ENCODE measurements around the gene KRTAP13-4. TPM values are rescaled to one million over a fixed set of nuclear protein-coding genes. Genes with fewer than 3 reads are reported as not detected.

The KRTAP13-4 gene
- total RNA-seq, 1 experiment from 2014 or later = not detected

DNA sequence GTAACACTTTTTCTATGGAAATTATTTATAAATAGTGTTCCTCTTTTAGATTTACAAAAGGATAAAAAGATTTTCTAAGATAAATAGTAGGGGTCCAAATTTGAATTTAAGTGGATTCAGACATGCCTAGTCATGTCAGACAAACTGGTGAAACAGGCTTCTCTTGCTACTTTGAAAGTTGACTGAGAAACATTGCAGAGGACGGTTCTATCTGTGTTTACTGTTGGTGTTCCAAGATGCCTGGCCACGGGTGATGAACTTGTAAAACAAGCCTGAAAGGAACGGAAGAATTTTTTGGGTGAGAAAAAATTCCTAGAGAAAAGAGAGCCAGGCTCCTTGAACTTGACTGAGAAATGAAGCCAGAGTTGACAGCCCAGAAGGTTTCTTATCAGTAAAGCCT, 48.0 kb downstream of the KRTAP13-4 start:
- Histone ChIP-seq H3K9me3 (ENCODE audit: low read length) (no peaks in the 10 kb centered on the region), H2AFZ (ENCODE audit: low read length) (no peak overlapping the region), H3K4me3 (ENCODE audit: low read length) (no peak overlapping the region), H4K20me1 (ENCODE audit: low read length) (no peaks in the 10 kb centered on the region), H3K4me2 (ENCODE audit: low read length) (no peak overlapping the region), H3K79me2 (ENCODE audit: low read length) (no peaks in the 10 kb centered on the region), H3K27me3 (ENCODE audit: low read length) (peaks cover 10% of the 10 kb centered on the region; the same call in 1 of the 2 replicates), H3K27ac (ENCODE audit: low read length) (no peak overlapping the region), H3K9ac (ENCODE audit: low read length) (no peak overlapping the region), H3K9me2 (replicated peaks; ENCODE audit: low read length) (no peaks in the 10 kb centered on the region), H3K36me3 (ENCODE audit: low read depth, low read length) (no peaks in the 10 kb centered on the region), H3F3A (ENCODE audit: low read length, unreplicated experiment) (no peaks in the 10 kb centered on the region), H3K4me1 (ENCODE audit: insufficient read depth, low read length) (no peaks in the 10 kb centered on the region)
- no peak for DNase-seq
- TF ChIP-seq, protein P1, sequence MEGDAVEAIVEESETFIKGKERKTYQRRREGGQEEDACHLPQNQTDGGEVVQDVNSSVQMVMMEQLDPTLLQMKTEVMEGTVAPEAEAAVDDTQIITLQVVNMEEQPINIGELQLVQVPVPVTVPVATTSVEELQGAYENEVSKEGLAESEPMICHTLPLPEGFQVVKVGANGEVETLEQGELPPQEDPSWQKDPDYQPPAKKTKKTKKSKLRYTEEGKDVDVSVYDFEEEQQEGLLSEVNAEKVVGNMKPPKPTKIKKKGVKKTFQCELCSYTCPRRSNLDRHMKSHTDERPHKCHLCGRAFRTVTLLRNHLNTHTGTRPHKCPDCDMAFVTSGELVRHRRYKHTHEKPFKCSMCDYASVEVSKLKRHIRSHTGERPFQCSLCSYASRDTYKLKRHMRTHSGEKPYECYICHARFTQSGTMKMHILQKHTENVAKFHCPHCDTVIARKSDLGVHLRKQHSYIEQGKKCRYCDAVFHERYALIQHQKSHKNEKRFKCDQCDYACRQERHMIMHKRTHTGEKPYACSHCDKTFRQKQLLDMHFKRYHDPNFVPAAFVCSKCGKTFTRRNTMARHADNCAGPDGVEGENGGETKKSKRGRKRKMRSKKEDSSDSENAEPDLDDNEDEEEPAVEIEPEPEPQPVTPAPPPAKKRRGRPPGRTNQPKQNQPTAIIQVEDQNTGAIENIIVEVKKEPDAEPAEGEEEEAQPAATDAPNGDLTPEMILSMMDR (conservative IDR thresholded peaks at IDR 0.05; ENCODE audit: low read depth, low read length) = no peak
- TF ChIP-seq EZH2 (IDR thresholded peaks at IDR 0.05; ENCODE audit: low read length, unreplicated experiment) (no peak), EZH2phosphoT487 (IDR thresholded peaks at IDR 0.05; ENCODE audit: borderline replicate concordance, low read length) (no peak)
- POLR2A ChIA-PET (ENCODE audit: unreplicated experiment) = no interaction called here
- no TSS peak for BruUV-seq (replicated peaks)
- CTCF ChIA-PET = no interaction called here
- ATAC-seq = no peak
- intact Hi-C loops (cut with micrococcal nuclease) = no loop called here

GRCh38 chr21:30479259-30479658, 49.2 kb downstream of the KRTAP13-4 start:
- Histone ChIP-seq H3K4me3 (ENCODE audit: low read length) (no peak overlapping the region), H3K9ac (ENCODE audit: low read length) (no peak overlapping the region), H3K79me2 (ENCODE audit: low read length) (no peaks in the 10 kb centered on the region), H3K27me3 (ENCODE audit: low read length) (peaks cover 10% of the 10 kb centered on the region; the same call in 1 of the 2 replicates), H3K9me2 (replicated peaks; ENCODE audit: low read length) (no peaks in the 10 kb centered on the region), H4K20me1 (ENCODE audit: low read length) (no peaks in the 10 kb centered on the region), H3K36me3 (ENCODE audit: low read depth, low read length) (no peaks in the 10 kb centered on the region), H2AFZ (ENCODE audit: low read length) (no peak overlapping the region), H3F3A (ENCODE audit: low read length, unreplicated experiment) (no peaks in the 10 kb centered on the region), H3K4me2 (ENCODE audit: low read length) (no peak overlapping the region), H3K9me3 (ENCODE audit: low read length) (no peaks in the 10 kb centered on the region), H3K27ac (ENCODE audit: low read length) (no peak overlapping the region), H3K4me1 (ENCODE audit: insufficient read depth, low read length) (no peaks in the 10 kb centered on the region)
- TF ChIP-seq, protein P1 (conservative IDR thresholded peaks at IDR 0.05; ENCODE audit: low read depth, low read length) = no peak
- no peak for TF ChIP-seq EZH2phosphoT487 (IDR thresholded peaks at IDR 0.05; ENCODE audit: borderline replicate concordance, low read length)
- no peak for TF ChIP-seq EZH2 (IDR thresholded peaks at IDR 0.05; ENCODE audit: low read length, unreplicated experiment)
- BruUV-seq (replicated peaks) = no TSS peak
- ATAC-seq (no peak), DNase-seq (no peak)
- POLR2A ChIA-PET (ENCODE audit: unreplicated experiment) = no interaction called here
- intact Hi-C loops (cut with micrococcal nuclease) = no loop called here
- CTCF ChIA-PET = no interaction called here

DNA sequence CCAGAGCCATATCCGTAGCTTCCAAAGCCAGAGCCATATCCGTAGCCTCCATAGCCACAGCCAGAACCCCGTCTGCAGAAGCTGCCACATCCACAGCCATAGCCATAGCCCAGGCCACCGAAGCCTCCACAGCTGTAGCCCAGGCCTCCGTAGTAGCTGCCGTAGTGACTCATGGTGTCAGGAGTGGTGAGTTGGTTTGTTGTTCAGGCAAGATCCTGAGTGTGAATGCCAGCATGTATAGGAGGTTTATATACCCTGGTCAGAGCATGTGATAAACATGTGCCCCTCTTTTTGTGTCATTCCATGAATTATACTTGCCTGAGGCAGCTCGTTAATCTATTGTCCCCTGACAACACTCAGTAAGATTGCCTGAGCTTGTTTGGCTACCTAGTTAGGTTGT, 50.1 kb downstream of the KRTAP13-4 start, which contains the start of gene KRTAP19-1:
Gene KRTAP19-1, minus strand, starts transcription at position 223 of the 400 bp plus-strand sequence. Its CDS starts 50 bp downstream, at position 173.
- Histone ChIP-seq H3K36me3 (ENCODE audit: low read depth, low read length) (no peaks in the 10 kb centered on the region), H3K9me2 (replicated peaks; ENCODE audit: low read length) (no peaks in the 10 kb centered on the region), H2AFZ (ENCODE audit: low read length) (no peak within 1 kb of the TSS), H4K20me1 (ENCODE audit: low read length) (no peaks in the 10 kb centered on the region), H3K27ac (ENCODE audit: low read length) (no peak within 1 kb of the TSS), H3K9ac (ENCODE audit: low read length) (no peak within 1 kb of the TSS), H3K9me3 (ENCODE audit: low read length) (no peaks in the 10 kb centered on the region), H3K4me2 (ENCODE audit: low read length) (no peak within 1 kb of the TSS), H3K27me3 (ENCODE audit: low read length) (peaks cover 10% of the 10 kb centered on the region; the same call in 1 of the 2 replicates), H3K4me1 (ENCODE audit: insufficient read depth, low read length) (no peaks in the 10 kb centered on the region), H3F3A (ENCODE audit: low read length, unreplicated experiment) (no peaks in the 10 kb centered on the region), H3K79me2 (ENCODE audit: low read length) (no peaks in the 10 kb centered on the region), H3K4me3 (ENCODE audit: low read length) (no peak within 1 kb of the TSS)
- POLR2A ChIA-PET (ENCODE audit: unreplicated experiment) = no interaction called here
- TF ChIP-seq EZH2phosphoT487 (IDR thresholded peaks at IDR 0.05; ENCODE audit: borderline replicate concordance, low read length) (no peak), EZH2 (IDR thresholded peaks at IDR 0.05; ENCODE audit: low read length, unreplicated experiment) (no peak)
- TF ChIP-seq, protein P1 (conservative IDR thresholded peaks at IDR 0.05; ENCODE audit: low read depth, low read length) = no peak
- DNase-seq (no peak), ATAC-seq (no peak; the same call in 1 of the 2 replicates)
- intact Hi-C loops (cut with micrococcal nuclease) = no loop called here
- no TSS peak for BruUV-seq (replicated peaks)
- CTCF ChIA-PET = no interaction called here
